K562 (cell line): Measurements from ENCODE around the gene TJAP1. TPM values are rescaled to one million over a fixed set of nuclear protein-coding genes. Genes with fewer than 3 reads are reported as not detected.

ENCODE experiments used
- CTBP1 ChIP-seq: fragments of 450-650 bp; IDR thresholded peaks from 2 replicates; pipeline ENCODE4 v1.6.1; 2016; ENCODE audit warnings: borderline replicate concordance
- CXXC5 ChIP-seq: fragments of 250-450 bp; sonication (Bioruptor Pico); IDR thresholded peaks from 2 replicates; pipeline ENCODE4 v1.8.0; 2022; ENCODE audit warnings: inconsistent platforms, mild to moderate bottlenecking, moderate library complexity
- ESRRB ChIP-seq: fragments of 250-450 bp; sonication (Bioruptor Pico); IDR thresholded peaks from 2 replicates; pipeline ENCODE4 v1.5.0; 2020; ENCODE audit warnings: mild to moderate bottlenecking, moderate library complexity, borderline replicate concordance
- HNRNPK ChIP-seq: fragments of 200-400 bp; formaldehyde crosslinking; IDR thresholded peaks from one replicate; pipeline ENCODE4 v1.6.1; 2018; ENCODE audit warnings: mild to moderate bottlenecking, low read depth, low read length; ENCODE audit not compliant: poor library complexity, severe bottlenecking
- JUN ChIP-seq, 2 experiments: sonication (generic) in 1 of 2; formaldehyde crosslinking in 1 of 2; IDR thresholded peaks; 2 replicates each; pipeline versions ENCODE4 v1.6.1 to v1.8.0; 2012 to 2022; ENCODE audit warnings: borderline replicate concordance in 2 of 2, mild to moderate bottlenecking in 2 of 2, improper control_type of control experiment in 1 of 2, low read depth in 1 of 2, low read length in 1 of 2, missing genetic modification reagents in 1 of 2
- PPARD ChIP-seq: fragments of 250-450 bp; sonication (Bioruptor Pico); IDR thresholded peaks from 2 replicates; pipeline ENCODE4 v1.8.0; 2022; ENCODE audit warnings: inconsistent platforms, mild to moderate bottlenecking, moderate library complexity
- RBM25 ChIP-seq: fragments of 200-400 bp; formaldehyde crosslinking; IDR thresholded peaks from 2 replicates; pipeline ENCODE4 v1.6.1; 2018; ENCODE audit warnings: low read length, low read depth, moderate library complexity; ENCODE audit not compliant: severe bottlenecking
- SRSF9 ChIP-seq: fragments of 200-400 bp; formaldehyde crosslinking; IDR thresholded peaks from 2 replicates; pipeline ENCODE4 v1.6.1; 2017; ENCODE audit warnings: low read depth, low read length, borderline replicate concordance
- TARDBP ChIP-seq: fragments of 450-650 bp; IDR thresholded peaks from 2 replicates; pipeline ENCODE4 v1.6.1; 2016
- TRIM24 ChIP-seq, 2 experiments: fragments of 450-650 bp; IDR thresholded peaks; 2 replicates each; pipeline ENCODE4 v1.6.1; 2016
- ZBED1 ChIP-seq: IDR thresholded peaks from 2 replicates; pipeline ENCODE4 v1.6.1; 2014
- ZNF407 ChIP-seq: fragments of 450-650 bp; IDR thresholded peaks from 2 replicates; pipeline ENCODE4 v1.6.1; 2016; ENCODE audit warnings: low read depth
- ZNF717 ChIP-seq: fragments of 250-450 bp; sonication (Bioruptor Pico); IDR thresholded peaks from 2 replicates; pipeline ENCODE4 v1.5.0; 2021
- polyA plus RNA-seq, 8 experiments: library from polyadenylated mRNA; depleted of rRNA in 4 of 8; stranded (reverse) in 5 of 8; unstranded in 3 of 8; fragments of >200 nt; fragmentation: Nextera tagmentation in 2 of 8; fragmentation: Illumina TruSeq in 1 of 8; extraction: Ambion mirVana in 2 of 8; extraction: Trizol in 1 of 8; gene quantifications; 2 replicates each; pipeline versions ENCODE4 v1.2.1 to v1.2.3, GENCODE V29; 2011 to 2014; ENCODE audit warnings: inconsistent platforms in 1 of 8, missing spikeins in 1 of 8
- total RNA-seq, 7 experiments: library from RNA; depleted of rRNA in 6 of 7; stranded (reverse); fragments of >200 nt in 6 of 7; fragmentation: Illumina TruSeq in 2 of 7; extraction: Trizol in 2 of 7; gene quantifications; 2 replicates each; pipeline versions ENCODE4 v1.2.1 to v1.2.3, GENCODE V29; 2011 to 2021; ENCODE audit warnings: low replicate concordance in 1 of 7

Gene TJAP1
- total and polyA plus RNA-seq, 9 of the 15 experiments (the other 6 are each of a cell fraction or from before 2014, with no cell fraction given) = 0.06 to 35.8 (median 16.2) TPM

GRCh38 chr6:43516367-43516696, 39.0 kb downstream of the TJAP1 start (continued):
- TF ChIP-seq ZNF407 = no peak
- no peak for TF ChIP-seq SRSF9
- TF ChIP-seq JUN (IDR thresholded peaks at IDR 0.05; ENCODE audit: borderline replicate concordance, low read depth, low read length) = no peak
- TF ChIP-seq JUN (CRISPR knock-in tag; IDR thresholded peaks at IDR 0.05; ENCODE audit: borderline replicate concordance) = 0 out of 2 replicates have a peak, but pooled peaks have one; percentile 24
- TF ChIP-seq ZBED1 = no peak
- TF ChIP-seq ZNF717 (CRISPR knock-in tag) = no peak
- 0 out of 2 replicates have a peak, but pooled peaks have one; percentile 20 for TF ChIP-seq ESRRB (CRISPR knock-in tag)
- no peak for TF ChIP-seq CXXC5
- no peak for TF ChIP-seq PPARD (CRISPR knock-in tag)
- no peak for TF ChIP-seq TRIM24 (IDR thresholded peaks at IDR 0.05)
- TF ChIP-seq TARDBP = 0 out of 2 replicates have a peak, but pooled peaks have one; percentile 25
- no peak for TF ChIP-seq RBM25
- no peak for TF ChIP-seq HNRNPK
- TF ChIP-seq CTBP1 = no peak
